IPS-15b (cell line): ENCODE results near the gene NUBP2.

Experiments
- H3K27me3 ChIP-seq: one replicate; pipeline ENCODE4 v1.6.1; 2013; ENCODE audit warnings: low read length; ENCODE audit not compliant: control insufficient read depth, insufficient read depth
- H3K36me3 ChIP-seq: one replicate; pipeline ENCODE4 v1.6.1; 2013; ENCODE audit warnings: low read length; ENCODE audit not compliant: control insufficient read depth, insufficient read depth
- H3K4me1 ChIP-seq: one replicate; pipeline ENCODE4 v1.6.1; 2013; ENCODE audit warnings: mild to moderate bottlenecking, low read length; ENCODE audit not compliant: control insufficient read depth, insufficient read depth
- H3K4me3 ChIP-seq: one replicate; pipeline ENCODE4 v1.5.1; 2013; ENCODE audit warnings: low read depth, low read length
- H3K9ac ChIP-seq: one replicate; pipeline ENCODE4 v1.6.1; 2013; ENCODE audit warnings: low read depth, mild to moderate bottlenecking, low read length
- H3K9me3 ChIP-seq: one replicate; pipeline ENCODE4 v1.6.1; 2013; ENCODE audit warnings: mild to moderate bottlenecking, low read length; ENCODE audit not compliant: control insufficient read depth, insufficient read depth

NUBP2 gene

DNA sequence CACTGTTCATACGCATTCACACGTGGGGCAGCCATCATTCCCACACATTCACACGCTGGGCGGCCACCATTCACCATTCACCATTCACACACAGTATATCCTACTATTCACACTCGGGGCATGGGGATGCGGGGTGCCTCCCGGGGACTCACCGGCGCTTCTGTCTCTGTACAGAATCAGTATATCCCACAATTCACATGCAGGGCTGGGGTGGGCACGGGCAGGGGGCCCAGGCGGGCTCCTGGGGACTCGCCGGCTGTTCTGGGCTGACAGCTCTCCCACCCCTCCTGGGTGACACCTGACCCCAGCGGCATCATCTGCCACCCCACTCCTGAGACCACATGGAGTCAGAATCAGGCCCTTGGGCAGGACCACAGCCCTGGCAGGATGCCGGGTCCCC is 21.0 kb upstream of the NUBP2 start:
- Histone ChIP-seq H3K36me3 (peaks cover 35% of the 10 kb centered on the region), H3K4me3 (no peak overlapping the region), H3K9me3 (no peaks in the 10 kb centered on the region), H3K9ac (no peak overlapping the region), H3K4me1 (no peaks in the 10 kb centered on the region), H3K27me3 (no peaks in the 10 kb centered on the region)

DNA sequence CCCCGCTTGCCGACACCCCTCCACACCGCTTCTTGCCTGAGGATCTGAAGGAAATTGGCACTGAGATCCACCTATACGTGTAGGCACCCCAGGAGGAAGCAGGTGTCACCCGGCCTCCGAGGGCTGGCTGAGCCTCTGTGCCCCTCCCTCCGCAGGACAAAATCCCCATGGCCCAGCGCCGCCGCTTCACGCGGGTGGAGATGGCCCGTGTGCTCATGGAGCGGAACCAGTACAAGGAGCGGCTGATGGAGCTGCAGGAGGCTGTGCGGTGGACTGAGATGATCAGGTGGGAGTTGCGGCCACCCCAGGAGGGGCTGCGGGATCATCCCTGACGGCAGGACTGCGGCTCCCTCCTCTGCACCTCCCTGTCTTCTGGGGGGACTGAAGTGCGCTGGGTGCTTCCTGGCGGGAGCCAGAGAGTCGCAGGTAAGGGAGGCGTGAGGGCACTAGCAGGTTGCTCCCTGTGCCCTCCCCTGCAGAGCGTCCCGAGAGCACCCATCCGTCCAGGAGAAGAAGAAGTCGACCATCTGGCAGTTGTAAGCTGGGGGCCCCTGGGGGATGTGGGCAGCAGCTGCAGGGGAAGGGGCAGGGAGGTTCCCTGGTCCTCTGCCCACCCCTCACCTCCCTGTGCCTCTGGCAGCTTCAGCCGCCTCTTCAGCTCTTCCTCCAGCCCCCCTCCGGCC is 20.4 kb upstream of the NUBP2 start:
- H3K27me3 ChIP-seq, result no peaks in the 10 kb centered on the region
- peaks cover 41% of the 10 kb centered on the region for H3K36me3 ChIP-seq
- H3K9me3 ChIP-seq, result no peaks in the 10 kb centered on the region
- no peak overlapping the region for H3K9ac ChIP-seq
- H3K4me1 ChIP-seq, result no peaks in the 10 kb centered on the region
- H3K4me3 ChIP-seq, result no peak overlapping the region

DNA sequence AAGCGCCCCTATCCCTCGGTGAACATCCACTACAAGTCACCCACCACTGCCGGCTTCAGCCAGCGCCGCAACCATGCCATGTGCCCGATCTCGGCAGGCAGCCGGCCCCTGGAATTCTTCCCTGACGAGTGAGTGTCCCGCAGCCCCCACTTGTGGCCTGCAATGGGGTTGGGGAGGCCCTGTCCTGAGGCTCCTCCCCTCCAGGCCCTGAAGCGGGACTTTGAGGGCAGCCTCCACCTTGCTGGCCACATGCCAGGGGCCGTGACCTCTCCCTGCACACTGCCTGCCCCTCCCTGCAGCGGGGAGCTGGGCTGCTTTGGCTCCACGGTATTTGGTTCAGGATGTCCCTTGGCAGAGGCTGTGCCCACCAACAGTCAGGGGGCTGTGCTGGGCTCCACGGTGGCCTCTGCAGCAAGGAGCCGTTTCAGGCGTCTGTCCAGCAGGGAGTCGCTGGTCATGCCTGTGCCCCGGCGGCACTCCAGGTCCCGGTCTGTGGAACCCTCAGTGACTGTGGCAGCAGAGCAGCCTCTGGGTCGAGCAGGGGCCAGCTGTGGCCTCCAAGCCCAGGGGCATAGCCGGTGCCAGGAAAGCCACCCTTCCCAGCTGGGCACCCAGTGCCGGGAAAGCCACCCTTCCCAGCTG is 19.8 kb upstream of the NUBP2 start:
- no peaks in the 10 kb centered on the region for H3K27me3 ChIP-seq
- no peaks in the 10 kb centered on the region for H3K4me1 ChIP-seq
- H3K9me3 ChIP-seq, result no peaks in the 10 kb centered on the region
- H3K4me3 ChIP-seq, result no peak overlapping the region
- peaks cover 47% of the 10 kb centered on the region for H3K36me3 ChIP-seq
- H3K9ac ChIP-seq, result no peak overlapping the region

DNA sequence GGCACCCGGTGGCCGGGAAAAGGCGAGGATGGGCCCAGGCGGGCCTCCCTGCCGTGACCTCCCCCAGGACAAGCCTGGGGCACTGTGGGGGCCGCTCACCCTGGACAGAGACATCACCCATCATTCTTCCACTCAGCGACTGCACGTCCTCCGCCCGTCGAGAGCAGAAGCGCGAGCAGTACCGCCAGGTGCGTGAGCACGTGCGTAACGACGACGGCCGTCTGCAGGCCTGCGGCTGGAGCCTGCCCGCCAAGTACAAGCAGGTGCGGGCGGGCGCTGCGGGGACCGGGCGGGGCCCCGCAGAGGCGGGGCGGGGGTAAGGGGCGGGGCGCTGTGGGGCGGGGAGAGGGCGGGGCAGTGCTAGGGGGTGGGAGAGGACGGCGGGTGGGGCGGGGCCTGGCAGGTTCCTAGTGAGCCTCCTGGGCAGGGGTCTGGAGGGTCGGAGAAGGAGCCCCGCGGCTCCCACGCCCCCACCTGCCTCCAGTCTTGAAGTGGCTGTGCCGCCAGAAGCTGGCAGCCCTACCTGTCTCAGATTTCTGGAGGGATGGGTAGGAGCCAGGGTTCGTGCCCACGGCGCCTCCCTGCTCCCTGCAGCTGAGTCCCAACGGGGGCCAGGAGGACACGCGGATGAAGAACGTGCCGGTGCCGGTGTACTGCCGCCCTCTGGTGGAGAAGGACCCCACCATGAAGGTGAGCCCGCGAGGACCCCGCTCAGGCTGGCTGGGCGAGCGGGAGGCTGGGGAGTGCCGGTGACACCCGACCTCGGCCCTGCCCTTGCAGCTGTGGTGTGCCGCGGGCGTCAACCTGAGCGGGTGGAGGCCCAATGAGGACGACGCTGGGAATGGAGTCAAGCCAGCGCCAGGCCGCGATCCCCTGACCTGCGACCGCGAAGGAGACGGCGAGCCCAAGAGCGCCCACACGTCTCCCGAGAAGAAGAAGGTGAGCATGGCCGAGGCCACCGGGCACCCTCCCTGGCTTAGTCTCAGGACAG is 18.9 kb upstream of the NUBP2 start:
- H3K4me1 ChIP-seq, result no peaks in the 10 kb centered on the region
- H3K27me3 ChIP-seq, result no peaks in the 10 kb centered on the region
- H3K9ac ChIP-seq, result no peak overlapping the region
- H3K4me3 ChIP-seq, result peak overlapping the region; percentile 49
- H3K36me3 ChIP-seq, result peaks cover 54% of the 10 kb centered on the region
- H3K9me3 ChIP-seq, result no peaks in the 10 kb centered on the region

DNA sequence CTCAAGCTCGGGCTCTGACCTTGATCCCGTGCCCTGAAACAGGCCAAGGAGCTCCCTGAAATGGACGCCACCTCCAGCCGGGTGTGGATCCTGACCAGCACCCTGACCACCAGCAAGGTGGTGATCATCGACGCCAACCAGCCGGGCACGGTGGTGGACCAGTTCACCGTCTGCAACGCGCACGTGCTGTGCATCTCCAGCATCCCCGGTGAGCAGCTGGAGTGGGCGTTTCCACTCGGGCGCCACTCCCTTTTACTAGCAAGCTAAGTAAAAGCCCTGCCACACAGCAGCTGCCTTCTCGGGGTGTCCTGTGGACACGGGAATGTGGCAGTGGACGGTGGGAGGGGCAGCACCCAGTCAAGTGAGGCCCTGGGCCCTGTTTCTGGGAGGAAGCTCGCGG is 17.8 kb upstream of the NUBP2 start:
- Histone ChIP-seq H3K27me3 (no peaks in the 10 kb centered on the region), H3K4me1 (peaks cover under 1% of the 10 kb centered on the region), H3K4me3 (no peak overlapping the region), H3K9ac (no peak overlapping the region), H3K36me3 (peaks cover 55% of the 10 kb centered on the region), H3K9me3 (no peaks in the 10 kb centered on the region)

DNA sequence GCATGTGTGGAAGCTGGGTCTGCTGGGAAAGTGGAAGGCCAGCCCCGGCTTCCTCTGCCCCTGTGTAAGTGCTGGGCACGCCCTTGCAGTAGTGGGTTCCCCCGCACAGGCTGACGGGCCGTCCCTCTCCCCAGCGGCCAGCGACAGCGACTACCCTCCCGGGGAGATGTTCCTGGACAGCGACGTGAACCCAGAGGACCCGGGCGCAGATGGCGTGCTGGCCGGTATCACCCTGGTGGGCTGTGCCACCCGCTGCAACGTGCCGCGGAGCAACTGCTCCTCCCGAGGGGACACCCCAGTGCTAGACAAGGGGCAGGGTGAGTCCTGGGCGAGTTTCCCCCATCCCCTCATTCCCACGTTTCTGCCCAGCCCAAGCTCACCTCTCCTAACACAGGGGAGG is 16.9 kb upstream of the NUBP2 start:
- Histone ChIP-seq H3K4me3 (no peak overlapping the region), H3K4me1 (peaks cover 2% of the 10 kb centered on the region), H3K27me3 (no peaks in the 10 kb centered on the region), H3K9me3 (no peaks in the 10 kb centered on the region), H3K9ac (no peak overlapping the region), H3K36me3 (peaks cover 47% of the 10 kb centered on the region)

DNA sequence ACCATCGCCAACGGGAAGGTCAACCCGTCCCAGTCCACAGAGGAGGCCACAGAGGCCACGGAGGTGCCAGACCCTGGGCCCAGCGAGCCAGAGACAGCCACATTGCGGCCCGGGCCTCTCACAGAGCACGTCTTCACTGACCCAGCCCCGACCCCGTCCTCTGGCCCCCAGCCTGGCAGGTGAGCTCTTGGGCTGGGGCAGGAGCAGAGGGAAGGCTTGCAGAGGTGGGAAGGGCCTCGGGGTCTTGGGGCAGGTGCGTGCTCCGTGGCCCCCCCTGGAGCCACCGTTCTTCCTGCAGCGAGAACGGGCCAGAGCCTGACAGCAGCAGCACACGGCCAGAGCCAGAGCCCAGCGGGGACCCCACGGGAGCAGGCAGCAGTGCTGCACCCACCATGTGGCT is 16.5 kb upstream of the NUBP2 start:
- no peak overlapping the region for H3K9ac ChIP-seq
- no peak overlapping the region for H3K4me3 ChIP-seq
- peaks cover 2% of the 10 kb centered on the region for H3K4me1 ChIP-seq
- H3K9me3 ChIP-seq, result no peaks in the 10 kb centered on the region
- peaks cover 44% of the 10 kb centered on the region for H3K36me3 ChIP-seq
- H3K27me3 ChIP-seq, result no peaks in the 10 kb centered on the region

DNA sequence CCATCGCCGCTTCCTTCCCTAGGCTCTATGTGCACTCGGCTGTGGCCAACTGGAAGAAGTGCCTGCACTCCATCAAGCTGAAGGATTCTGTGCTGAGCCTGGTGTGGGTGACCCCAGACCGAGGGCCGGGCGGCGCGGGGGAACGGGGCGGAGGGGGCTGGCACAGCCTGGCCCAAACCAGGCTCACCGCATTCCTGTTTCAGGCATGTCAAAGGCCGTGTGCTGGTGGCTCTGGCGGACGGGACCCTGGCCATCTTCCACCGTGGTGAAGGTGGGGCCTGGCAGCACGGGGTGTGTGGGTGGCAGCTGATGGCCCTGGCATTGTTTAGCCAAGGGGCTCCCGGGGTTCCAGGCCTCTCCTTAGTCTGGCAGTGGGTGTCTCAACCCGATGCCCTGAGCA is 16.1 kb upstream of the NUBP2 start:
- H3K27me3 ChIP-seq, result no peaks in the 10 kb centered on the region
- H3K36me3 ChIP-seq, result peaks cover 44% of the 10 kb centered on the region
- no peak overlapping the region for H3K9ac ChIP-seq
- no peaks in the 10 kb centered on the region for H3K9me3 ChIP-seq
- H3K4me3 ChIP-seq, result no peak overlapping the region
- H3K4me1 ChIP-seq, result peaks cover 2% of the 10 kb centered on the region

DNA sequence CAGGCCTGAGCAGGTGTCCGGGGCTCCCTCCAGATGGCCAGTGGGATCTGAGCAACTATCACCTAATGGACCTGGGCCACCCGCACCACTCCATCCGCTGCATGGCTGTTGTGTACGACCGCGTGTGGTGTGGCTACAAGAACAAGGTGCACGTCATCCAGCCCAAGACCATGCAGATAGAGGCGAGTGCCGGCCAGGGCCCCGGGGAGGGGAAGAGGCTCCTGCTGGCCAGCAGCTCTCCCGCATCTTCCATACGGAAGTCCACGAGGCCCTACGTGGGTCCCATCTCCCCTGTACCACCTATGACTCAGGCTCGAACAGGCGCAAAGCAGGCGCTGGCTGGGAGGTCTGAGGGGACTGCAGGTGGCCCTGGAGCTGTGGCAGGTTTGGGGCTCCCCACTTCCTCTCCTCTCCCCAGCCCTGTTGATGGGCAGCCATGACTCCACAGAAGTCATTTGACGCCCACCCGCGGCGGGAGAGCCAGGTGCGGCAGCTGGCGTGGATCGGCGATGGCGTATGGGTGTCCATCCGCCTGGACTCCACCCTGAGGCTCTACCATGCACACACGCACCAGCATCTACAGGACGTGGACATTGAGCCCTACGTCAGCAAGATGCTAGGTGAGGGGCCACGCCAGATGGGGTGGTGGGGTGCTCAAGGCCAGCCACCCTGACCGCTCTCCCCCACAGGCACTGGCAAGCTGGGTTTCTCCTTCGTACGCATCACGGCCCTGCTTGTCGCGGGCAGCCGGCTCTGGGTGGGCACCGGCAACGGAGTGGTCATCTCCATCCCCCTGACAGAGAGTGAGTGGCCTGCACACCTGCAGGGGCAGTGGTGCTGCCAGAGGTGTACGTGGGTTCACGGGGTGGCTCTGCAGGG is 15.4 kb upstream of the NUBP2 start:
- H3K9ac ChIP-seq, result no peak overlapping the region
- no peak overlapping the region for H3K4me3 ChIP-seq
- H3K4me1 ChIP-seq, result peaks cover 2% of the 10 kb centered on the region
- H3K9me3 ChIP-seq, result no peaks in the 10 kb centered on the region
- no peaks in the 10 kb centered on the region for H3K27me3 ChIP-seq
- H3K36me3 ChIP-seq, result peaks cover 44% of the 10 kb centered on the region

DNA sequence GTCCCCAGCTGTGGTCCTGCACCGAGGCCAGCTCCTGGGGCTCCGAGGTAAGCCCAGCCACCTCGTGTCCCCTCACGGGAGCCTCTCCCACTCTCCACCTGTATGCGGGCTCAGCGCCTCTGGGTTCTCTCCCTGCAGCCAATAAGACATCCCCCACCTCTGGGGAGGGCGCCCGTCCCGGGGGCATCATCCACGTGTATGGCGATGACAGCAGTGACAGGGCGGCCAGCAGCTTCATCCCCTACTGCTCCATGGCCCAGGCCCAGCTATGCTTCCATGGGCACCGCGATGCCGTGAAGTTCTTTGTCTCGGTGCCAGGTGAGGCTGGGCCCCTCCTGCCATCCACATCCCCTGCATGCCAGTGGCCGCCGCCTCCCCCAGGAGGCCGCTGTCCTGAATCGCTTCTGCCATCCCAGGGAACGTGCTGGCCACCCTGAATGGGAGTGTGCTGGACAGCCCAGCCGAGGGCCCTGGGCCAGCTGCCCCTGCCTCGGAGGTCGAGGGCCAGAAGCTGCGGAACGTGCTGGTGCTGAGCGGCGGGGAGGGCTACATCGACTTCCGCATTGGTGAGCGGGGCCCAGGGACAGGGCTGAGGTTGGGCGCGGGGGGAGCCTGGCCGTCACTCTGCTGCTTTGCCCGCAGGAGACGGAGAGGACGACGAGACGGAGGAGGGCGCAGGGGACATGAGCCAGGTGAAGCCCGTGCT is 14.5 kb upstream of the NUBP2 start:
- no peaks in the 10 kb centered on the region for H3K9me3 ChIP-seq
- H3K27me3 ChIP-seq, result no peaks in the 10 kb centered on the region
- H3K4me3 ChIP-seq, result no peak overlapping the region
- no peak overlapping the region for H3K9ac ChIP-seq
- H3K4me1 ChIP-seq, result peaks cover 2% of the 10 kb centered on the region
- H3K36me3 ChIP-seq, result peaks cover 41% of the 10 kb centered on the region
